Hindlimb muscle (tissue), 1 donor: ENCODE measurements around the gene TRPM1. TPM values are rescaled to one million over a fixed set of nuclear protein-coding genes. Genes with fewer than 3 reads are reported as not detected.

ENCODE experiments used
- DNase-seq: peaks from one replicate; pipeline ENCODE4 v3.0.0-alpha.2; 2013
- polyA plus RNA-seq: library from polyadenylated mRNA; unstranded; fragments of 120-200 nt; gene quantifications from one replicate; pipeline ENCODE4 v1.2.1, GENCODE V29; 2013; ENCODE audit not compliant: insufficient read length

The TRPM1 gene
- polyA plus RNA-seq, result not detected

DNA sequence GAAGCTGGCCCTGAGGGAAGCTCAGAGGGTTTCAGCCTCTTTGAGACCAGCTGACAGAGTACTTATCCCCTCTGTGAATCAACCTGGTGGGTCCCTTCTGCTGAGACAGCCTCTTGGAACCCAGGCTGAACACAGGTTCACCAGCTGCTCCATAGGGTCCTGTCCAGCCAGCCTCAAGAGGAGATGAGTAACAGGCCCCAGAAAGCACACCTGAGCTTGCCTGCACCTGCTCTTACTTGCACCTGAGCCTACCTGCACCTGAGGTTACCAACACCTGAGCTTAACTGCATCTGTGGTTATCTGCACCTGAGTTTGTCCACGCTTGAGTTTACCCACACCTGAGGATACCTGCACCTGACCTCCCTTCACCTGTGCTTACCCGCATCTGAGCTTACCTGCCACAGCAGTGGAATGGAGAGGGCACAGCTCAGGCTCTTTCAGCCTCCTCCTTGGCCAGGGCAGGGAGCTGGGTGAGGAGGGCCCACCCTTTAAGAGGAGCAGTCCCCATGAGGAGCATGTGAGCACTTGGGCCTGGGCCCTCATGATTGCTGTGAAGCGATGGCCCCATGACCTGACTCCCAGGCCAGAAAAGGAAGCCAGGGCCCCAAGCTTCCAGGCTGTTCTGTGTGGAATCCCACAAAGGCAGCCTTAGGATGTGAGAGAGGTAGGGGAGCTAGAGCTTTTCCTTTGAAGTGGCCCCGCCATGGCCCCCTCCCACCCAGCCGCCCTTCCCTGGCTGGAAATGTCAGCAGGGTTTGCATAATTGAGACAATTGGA lies at the start of gene TRPM1:
Gene TRPM1 (minus strand): TSS at position 464 of the 777 bp plus-strand sequence. CDS start 20,370 bp downstream, outside the sequence.
- DNase-seq, result no peak

DNA sequence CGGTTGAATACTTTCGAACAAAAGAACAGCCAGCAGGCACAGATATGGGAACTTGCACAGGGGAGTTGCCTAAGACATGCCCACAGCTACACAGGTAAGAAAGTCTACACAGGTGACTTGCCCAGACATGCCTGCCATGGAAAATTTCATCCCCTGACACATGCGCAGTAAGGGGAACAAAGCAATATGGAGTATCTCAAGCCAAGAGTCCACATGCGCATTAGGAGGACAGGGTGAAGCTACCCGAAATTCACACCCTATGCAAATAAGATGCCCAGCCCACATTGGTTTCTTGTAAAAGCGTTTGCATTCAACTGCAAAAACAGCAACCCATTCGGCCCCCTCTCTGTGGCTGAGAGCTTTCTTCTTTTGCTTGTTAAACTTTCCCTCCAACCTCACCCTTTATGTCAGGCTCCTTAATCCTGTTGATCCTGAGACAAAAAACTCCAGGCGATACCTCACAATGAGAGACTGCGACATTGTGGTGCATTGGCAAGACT lies 49.3 kb upstream of the TRPM1 start:
- DNase-seq, result no peak

DNA sequence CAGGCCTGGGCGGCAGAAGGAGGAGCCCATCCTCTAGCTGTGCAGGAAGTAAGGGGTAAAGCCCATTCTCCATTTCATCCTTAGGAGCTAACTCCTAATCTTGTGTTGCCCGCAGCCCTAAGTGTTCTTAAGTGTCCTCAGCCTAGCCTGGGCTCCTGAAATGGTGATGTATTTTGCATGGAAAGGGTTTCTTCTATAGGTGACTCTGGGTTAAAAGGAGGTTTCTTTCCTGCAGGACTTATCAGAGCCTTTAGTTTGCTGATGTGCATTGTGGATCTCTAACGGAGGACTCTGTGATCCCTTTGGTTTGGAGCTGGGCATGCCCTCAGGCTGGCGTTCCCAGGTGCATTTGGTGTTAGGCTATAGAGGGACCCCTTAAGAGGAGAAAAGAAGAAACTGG lies 48.5 kb upstream of the TRPM1 start:
- DNase-seq, result no peak

DNA sequence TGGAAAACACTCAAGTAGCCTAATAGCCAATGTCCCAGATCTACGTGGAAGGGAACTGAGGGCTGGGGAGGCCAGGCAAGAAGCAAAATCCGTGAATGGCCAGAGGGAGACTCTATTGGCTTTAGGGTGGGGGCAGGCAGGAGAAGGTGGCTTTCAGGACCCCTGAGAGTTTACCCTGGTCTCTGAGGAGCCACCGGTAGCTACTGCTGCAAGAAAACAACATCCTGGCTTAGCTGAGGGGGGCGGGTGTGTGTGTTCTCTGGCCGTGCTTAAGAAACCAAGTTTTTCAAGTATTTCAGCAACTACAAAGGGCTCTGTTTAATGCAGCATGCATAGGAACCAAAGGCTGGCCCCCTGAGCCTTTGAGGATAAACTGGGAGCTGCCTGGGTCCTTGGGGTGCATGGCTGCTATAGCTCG lies 47.6 kb upstream of the TRPM1 start:
- DNase-seq, result no peak

DNA sequence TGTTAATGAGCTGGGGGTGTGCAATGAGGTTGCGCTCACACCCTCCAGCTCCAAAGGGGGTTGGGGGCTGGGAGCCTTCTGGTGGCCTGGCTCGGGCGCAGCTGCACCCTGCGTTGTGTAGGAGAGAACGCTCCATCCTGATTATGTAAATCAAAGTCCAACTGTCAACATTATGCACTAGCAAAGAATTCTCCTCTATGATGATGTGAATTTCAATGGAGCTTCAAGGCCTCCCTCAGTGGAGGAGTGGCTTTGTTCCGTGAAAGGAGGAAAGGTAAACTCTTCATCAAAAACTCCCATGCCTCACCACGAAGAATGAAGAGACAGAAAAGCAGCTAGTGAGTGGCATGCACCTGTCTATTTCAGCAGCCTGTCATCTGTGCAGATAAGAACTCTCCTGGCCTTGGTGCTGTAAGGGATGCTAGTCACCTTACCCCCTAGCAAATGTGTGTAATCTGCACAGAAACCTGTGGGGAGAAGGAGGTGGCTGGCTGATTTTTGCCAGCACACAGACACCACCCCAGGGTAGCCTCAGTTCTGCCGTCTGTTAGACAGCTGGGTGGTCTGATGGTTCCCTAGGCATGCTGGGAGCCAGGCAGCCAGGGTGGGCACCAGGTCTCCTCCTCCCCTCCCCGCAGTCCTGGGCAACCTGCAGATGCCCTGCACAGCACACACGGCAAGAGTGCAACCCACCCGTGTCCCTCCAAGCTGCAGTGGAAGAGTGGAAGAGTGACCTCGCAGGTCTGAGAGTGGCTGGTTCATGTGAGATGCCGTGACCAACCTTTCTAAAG lies 47.0 kb upstream of the TRPM1 start:
- DNase-seq, result no peak

DNA sequence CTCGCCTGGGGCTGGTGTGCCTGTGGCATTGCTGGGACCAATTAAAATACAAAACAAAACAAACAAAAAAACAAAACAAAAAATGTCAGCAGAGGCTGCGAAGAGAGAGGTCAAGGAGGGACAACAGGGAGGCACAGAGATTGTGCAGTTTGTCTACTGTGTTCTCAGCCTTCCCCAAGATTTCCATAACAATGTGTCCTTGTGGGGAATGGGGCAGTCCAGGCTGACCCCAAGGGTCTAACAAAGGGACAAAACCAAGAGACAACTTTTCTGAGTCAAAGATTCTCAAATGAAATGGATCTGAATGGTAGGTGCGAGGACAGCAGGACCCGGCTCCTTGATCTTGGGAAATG lies 46.4 kb upstream of the TRPM1 start:
- no peak for DNase-seq

DNA sequence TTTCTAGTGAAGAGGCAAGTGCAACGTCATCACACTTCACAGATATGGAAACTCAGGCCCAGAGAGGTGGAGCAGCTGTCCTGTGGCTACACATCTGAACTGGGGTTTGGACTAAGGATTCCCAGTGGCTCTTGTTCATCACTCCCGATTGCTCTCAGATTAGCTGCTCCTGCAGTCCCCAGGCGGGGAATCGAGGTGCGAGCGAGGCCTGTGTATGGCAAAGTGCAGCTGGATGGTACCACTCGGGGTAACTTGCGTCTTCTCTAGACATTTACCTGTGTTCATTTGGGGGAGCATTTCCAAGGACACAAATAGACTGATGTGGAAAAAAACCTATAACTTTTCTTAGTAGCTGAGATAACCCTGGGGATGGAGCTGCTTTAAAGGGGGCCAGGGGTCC lies 45.9 kb upstream of the TRPM1 start:
- no peak for DNase-seq

DNA sequence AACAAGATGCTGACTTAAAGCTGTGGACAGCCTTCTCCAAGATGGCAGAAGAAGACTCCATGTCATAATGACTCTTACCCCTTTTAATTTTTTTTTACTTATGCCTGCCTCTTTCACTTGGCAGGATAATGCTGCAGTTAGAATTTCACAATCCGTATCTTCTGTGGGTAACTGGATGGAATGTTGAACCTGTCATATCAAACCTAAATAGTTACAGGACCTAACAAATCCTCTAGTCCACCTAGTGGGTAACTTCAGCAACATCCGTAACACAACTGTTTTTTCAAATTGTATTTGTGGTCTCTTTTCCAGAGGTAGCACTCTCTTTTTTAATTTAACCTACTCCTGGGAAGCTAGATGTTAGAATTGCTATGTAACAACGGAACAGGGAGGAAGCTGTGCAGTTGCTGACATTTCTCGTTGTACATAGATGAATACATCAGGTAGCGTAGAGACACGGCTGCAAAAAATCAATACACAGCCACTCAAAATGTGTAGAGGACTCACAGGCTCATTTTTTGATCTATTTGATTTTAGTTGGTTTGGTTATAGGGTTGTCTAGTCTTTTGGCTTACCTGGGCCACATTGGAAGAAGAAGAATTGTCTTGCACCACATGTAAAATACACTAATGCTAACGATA lies 43.9 kb upstream of the TRPM1 start:
- DNase-seq, result no peak

DNA sequence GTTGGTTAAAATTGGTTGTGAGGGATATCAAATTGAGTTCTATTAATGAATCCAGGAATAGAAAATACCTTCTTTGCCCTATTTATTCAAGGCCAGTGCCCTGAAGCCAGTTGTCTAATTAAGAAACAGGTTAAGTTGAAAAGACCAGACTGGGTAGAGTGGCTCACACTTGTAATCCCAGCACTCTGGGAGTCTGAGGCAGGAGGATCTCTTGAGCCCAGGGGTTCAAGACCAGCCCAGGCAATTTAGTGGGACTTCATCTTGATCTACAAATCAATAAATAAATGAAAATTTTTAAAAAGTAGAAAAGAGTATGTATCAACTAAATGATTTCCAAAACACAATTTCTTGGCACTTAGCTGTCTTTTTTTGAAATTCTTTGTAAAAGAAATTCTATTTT lies 40.3 kb upstream of the TRPM1 start:
- DNase-seq, result no peak

DNA sequence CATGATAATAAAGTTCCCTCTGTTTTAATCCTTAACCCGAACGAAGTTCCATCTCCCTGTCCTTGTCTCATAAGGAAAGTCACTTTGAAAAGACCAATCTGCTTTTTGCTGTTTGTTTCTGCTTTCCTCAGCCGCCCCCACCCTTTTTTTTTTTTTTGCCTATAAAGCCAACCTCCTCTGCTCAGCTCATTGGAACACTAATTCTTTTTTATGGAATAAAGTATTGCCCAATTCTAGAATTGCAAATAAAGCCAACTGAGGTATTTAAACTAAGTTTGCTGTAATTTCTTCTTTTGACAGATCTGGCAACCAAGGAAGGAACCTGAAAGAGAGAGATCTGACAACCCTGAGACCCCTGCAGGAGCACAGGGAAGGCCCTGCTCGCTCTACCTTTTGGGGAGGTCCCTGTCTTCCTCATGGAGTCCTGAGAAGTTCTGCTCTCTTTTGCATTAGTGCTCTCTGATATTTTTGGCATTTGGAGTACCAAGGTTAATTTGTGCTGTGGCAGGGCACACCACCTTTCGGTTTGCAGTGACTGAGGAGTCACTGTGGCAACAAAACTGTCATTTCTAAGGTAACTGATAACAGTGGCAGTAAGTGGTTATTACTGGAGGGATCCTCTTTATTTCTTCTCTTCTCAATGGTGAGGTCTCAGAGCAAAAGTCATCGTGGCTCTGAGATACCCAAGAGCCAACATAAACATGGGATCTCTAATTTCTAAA lies 35.2 kb upstream of the TRPM1 start:
- DNase-seq, result no peak

DNA sequence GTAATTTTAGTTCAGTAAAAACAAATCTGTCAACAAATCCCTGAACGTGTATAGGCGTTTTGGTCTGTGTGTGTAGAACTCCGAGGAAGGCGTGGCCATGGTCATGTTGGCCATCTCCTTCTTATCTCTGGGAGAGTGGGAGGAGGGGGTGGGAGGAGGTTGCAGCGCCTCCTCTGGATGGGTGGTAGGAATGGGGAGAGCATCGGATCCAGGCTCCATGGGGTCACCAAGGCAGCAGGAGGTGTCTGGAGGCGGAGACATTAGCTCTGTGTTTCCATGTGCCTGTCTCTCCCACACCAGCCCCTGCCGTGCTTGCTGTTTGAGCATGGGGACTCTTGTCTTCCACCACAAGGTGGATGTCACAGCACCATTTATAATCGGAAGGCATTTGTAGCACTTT lies 34.5 kb upstream of the TRPM1 start:
- no peak for DNase-seq

DNA sequence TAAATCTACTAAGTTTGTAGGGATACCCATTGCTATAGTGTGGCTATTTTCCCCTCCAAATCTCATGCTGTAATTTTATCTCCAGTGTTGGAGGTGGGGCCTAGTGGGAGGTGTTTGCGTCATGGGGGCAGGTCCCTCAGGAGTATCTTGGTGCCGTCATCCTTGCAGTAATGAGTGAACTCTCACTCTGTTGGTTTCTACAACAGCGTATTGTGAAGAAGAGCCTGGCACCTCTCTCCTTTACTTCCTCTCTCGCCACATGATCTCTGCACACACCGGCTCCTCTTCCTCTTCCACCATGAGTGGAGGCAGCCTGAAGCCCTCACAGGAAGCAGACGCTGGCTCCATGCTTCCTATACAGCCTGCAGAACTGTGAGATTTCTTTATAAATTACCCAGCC lies 34.0 kb upstream of the TRPM1 start:
- no peak for DNase-seq

DNA sequence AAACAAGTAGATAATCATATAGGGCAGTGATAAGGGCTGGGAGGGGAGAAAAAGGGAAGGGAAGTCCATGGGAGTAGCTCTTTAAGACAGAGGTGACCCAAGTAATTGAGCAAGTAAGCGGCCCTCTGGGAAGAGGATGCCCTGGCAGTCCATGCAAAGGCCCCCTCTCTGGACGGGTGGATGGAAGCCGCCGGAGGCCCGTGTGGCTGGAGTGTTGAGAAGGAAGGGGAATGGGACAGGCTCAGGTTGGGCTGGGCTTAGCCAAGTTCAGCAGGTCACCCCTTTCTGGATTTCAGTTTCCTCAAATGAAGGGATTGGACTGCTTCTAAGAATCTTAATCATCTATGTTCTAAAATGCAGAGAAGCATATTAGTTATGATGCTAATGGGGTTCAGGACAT lies 32.4 kb upstream of the TRPM1 start:
- DNase-seq, result no peak

DNA sequence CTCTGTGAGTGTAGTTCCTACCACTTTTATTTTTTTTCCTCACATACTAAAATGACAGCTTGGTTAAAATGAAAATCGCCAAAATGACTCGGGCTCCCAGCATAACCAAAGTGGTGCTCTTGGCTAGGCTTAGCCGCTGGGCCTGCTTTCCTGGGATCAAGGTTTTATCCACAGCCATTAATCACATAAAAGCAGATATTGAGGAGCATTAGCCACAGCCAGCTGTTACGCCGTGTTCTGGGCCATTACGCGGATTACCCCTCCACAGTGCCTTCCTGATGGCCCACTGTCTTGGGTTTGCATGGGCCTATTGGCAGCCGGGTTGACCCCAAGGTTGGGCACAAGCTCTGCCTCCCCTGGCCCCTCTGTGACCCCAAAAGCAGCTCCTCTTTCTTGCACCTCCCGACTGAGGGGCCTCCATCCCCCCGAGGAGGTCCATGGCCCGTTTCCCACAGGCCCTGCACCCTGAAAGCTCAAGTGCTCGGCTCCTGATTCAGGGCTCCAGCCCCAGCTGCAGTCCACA lies 30.4 kb upstream of the TRPM1 start:
- DNase-seq, result no peak

DNA sequence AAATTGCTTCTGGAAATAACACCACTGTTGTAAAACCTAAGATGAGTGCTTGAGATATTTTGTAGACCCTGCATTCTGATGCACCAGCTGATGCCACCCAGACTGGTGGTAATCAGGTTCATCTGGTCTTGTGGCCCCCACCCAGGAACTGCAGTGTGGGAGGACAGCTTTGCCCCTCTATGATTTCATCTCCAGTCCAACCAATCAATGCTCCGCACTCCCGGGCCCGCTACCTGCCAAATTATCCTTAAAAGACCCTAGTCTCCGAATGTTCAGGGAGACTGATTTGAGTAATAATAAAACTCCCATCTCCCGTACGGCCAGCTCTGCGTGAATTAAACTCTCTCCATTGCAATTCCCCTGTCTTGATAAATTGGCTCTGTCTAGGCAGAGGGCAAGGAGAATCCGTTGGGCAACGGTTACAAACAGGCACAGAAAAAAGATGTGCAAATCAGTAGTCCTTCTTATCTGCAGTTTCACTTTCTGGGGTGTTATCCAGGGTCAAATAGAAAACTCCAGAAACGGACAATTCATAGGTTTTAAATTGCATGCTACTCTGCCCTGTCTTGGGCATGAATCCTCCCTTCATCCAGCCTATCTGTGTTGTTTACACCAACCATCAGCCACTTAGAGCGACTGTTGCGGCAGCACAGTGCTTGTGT lies 29.2 kb upstream of the TRPM1 start:
- DNase-seq, result no peak

DNA sequence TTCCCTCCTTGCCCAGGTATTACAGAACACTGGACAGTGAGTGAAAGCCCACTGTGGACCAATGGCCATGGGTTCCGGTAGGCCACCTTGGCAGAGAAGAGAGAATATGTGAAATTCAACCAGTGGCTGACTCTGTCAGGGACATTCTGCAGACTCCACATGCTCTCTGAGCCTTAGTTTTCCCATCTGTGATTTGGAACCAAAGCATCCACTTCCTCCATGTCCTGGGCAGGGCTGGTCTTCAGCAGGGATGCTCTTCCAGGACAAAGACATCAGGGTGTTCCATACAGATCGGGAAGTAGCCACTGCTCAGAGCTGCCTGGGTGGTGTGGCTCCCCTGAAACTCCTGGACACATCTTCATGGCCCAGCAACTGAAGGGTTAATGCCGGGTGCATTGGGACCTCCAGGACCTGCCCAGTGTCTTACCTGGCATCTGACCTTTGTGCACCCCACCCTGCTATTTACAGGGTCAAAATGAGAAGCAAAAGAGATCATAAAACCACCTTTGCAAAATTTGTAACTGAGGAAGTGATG lies 28.3 kb upstream of the TRPM1 start:
- DNase-seq, result no peak

DNA sequence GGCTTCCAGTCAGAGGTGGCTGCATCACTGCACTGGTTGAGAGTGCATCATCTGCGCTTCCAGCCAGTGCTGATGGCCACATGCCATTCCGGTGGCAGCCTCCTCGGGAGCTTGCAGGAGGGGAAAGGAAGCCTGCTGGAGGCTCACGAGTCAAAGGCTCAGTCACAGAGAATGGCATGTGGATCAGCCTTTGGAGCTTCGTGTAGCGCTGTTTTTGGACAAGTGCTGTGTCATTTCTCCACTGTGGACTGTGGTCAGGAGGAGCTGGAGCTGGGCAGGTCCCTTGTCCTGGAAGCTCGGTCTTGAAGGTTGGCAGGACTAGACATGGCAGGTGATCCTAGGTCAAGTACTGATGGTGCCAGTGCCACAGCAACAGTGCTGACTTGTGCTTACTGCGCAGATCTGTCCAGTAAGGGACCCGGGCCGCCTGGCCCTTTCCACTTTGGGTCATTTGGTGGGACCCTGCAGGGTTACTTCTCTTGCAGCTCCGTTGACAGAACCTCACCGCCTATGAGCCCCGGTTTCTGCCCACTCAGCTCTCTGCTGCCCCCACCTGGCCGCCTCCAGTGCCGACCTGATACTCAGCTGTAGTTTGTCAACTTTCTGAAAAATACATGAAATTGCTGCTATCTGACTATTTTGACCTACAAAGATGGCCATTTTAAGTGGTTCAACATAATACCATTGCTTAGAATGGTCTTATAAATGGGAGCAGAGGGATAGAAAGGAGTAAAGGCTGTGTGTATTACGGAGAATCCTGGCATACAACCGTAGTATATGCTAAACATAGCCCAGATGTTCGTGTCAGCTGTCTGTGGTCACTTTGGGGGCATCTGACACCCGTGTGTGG lies 27.6 kb upstream of the TRPM1 start:
- DNase-seq, result peak; percentile 42

DNA sequence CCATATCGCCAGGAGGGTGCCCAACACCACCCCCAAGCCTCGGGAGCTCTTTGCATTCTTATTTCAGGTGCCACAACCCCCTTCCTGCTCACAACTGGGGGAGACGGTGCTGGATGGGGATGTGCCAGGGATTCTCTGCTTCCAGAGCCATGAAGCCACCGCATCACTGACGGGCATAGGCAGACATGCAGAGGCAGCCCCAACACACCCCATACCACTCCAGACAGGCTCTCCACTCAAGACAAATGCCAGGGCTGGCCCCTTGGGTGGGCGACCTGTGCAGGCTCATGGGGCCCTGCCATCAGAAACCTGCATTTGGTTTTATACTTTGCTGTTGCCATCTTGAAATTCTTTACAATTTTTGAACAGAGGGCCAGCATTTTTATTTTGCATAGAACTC lies 27.0 kb upstream of the TRPM1 start:
- no peak for DNase-seq

DNA sequence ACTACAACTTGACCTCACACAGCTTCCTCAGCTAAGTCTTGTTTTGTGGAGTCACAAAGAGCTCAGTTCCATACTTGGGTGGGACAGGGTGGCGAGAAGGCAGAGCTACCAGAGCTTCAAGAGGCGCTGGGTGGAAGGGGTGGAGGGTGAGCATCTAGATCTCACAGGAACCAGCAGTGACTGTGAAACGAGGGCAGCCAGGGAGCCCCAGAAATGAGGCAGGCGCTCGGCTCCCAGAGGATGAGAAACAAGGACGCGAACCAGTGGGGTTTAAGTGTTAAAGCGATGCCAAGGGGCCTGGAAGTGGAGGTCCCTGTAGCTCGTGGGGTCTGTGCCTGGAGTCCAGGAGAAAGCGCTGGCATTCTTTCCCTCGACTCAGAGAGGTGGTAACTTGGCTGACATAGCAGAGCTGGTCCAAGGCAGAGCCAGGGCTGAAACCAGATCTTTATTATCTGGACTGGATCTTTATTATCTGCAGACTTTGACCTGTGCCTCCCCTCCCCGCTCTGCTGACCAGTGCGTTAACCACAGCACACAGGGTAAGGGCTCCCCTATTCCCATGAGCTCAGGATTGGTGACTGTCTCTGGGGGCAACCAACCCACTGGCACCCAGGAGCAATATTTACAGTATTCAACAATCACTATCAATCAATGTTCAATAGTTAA lies 26.2 kb upstream of the TRPM1 start:
- no peak for DNase-seq

DNA sequence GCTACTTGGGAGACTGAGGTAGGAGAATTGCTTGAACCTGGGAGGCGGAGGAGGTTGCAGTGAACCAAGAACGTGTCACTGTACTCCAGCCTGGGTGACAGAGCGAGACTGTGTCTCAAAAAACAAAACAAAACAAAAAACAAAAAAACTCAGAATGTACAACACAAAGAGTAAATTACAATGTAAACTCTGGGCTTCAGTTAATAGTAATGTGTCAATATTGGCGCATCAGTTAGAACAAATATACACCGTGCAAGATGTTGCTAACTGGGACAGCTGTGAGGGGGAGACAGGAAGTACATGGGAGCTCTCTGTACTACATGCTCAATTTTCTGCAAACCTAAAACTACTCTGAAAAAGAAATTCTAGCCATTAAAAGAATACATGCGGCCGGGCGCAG lies 23.5 kb upstream of the TRPM1 start:
- DNase-seq, result no peak
